GM18519 (cell line): ENCODE results near the gene TNIP3.

Source experiments
- ATAC-seq: cut with Tn5 transposase; IDR thresholded peaks from one replicate; pipeline ENCODE4 v1.9.1; 2021; ENCODE audit warnings: mild to moderate bottlenecking, moderate library complexity; ENCODE audit not compliant: unreplicated experiment, low FRiP score

Gene TNIP3

GRCh38 chr4:121094297-121094966 is 69.7 kb downstream of the TNIP3 start:
- ATAC-seq, result no peak

GRCh38 chr4:121093261-121093660 is 70.9 kb downstream of the TNIP3 start:
- no peak for ATAC-seq

GRCh38 chr4:121091941-121092340 is 72.2 kb downstream of the TNIP3 start:
- no peak for ATAC-seq

- no peak for ATAC-seq
These were observed 75.3 kb downstream of the TNIP3 start for GRCh38 chr4:121088867-121089266.
